Panc1 (cell line): ENCODE results near the gene ASB6. TPM values are rescaled to one million over a fixed set of nuclear protein-coding genes. Genes with fewer than 3 reads are reported as not detected.
A peak's percentile ranks its signal among the peaks of the same experiment; 100 is the strongest.

Source experiments
- ATAC-seq: fragments of 200-7000 bp; cut with Tn5 transposase; 2 replicates; pipeline ENCODE4 v1.9.1; 2020; ENCODE audit warnings: mild to moderate bottlenecking, moderate library complexity
- BruUV-seq: library from RNA; stranded (reverse); fragments of 400-500 nt; replicated peaks from 2 replicates; lab custom pipeline; 2021; lab: Mats Ljungman, UMichigan
- CTCF ChIA-PET: fragments of 300-600 bp; sonication (Branson Sonifier 250); formaldehyde crosslinking; loops from one replicate; lab custom pipeline; 2022; ENCODE audit warnings: antibody characterized with exemption; lab: Charles Lee
- POLR2A ChIA-PET: fragments of 300-600 bp; sonication (Branson Sonifier 250); formaldehyde crosslinking; loops from one replicate; lab custom pipeline; 2022; ENCODE audit warnings: antibody characterized with exemption; lab: Charles Lee
- DNase-seq: peaks from one replicate; pipeline ENCODE4 v3.0.0-alpha.2; 2010; ENCODE audit warnings: low read depth, low spot score
- H3K27ac ChIP-seq: 2 replicates; pipeline ENCODE4 v1.5.1; 2011; ENCODE audit warnings: mild to moderate bottlenecking, low read length, inconsistent platforms
- H3K27me3 ChIP-seq: fragments of 200-500 bp; sonication (Bioruptor generic); 2 replicates; pipeline ENCODE4 v1.6.0; 2014; ENCODE audit warnings: low read length, inconsistent platforms; ENCODE audit not compliant: control insufficient read depth, insufficient read depth
- H3K36me3 ChIP-seq: fragments of 200-500 bp; sonication (Bioruptor generic); 2 replicates; pipeline ENCODE4 v1.5.1; 2014; ENCODE audit warnings: inconsistent platforms, mild to moderate bottlenecking, low read length, moderate library complexity; ENCODE audit not compliant: control insufficient read depth, insufficient read depth
- H3K4me1 ChIP-seq: 2 replicates; pipeline ENCODE4 v1.5.1; 2011; ENCODE audit warnings: inconsistent platforms, mild to moderate bottlenecking, low read length, moderate library complexity; ENCODE audit not compliant: control insufficient read depth, insufficient read depth
- H3K4me3 ChIP-seq, 2 experiments: 2 replicates each; pipeline ENCODE4 v1.5.1; 2011 to 2012; ENCODE audit warnings: low read depth in 2 of 2, low read length in 2 of 2, mild to moderate bottlenecking in 2 of 2, inconsistent platforms in 1 of 2, moderate library complexity in 1 of 2
- H3K9me3 ChIP-seq: fragments of 200-500 bp; sonication (Bioruptor generic); 2 replicates; pipeline ENCODE4 v1.5.1; 2014; ENCODE audit warnings: low read depth, mild to moderate bottlenecking, inconsistent platforms, low read length, moderate library complexity; ENCODE audit not compliant: control insufficient read depth, insufficient read depth
- POLR2AphosphoS5 ChIP-seq: IDR thresholded peaks from 2 replicates; pipeline ENCODE4 v1.6.1; 2012; ENCODE audit warnings: mild to moderate bottlenecking, low read depth, low read length, moderate library complexity
- SIN3A ChIP-seq: IDR thresholded peaks from 2 replicates; pipeline ENCODE4 v1.6.1; 2012; ENCODE audit warnings: low read depth, mild to moderate bottlenecking, low read length, moderate library complexity, borderline replicate concordance; ENCODE audit not compliant: insufficient read depth
- TCF7L2 ChIP-seq: IDR thresholded peaks from 2 replicates; pipeline ENCODE4 v1.6.1; 2011; ENCODE audit warnings: mild to moderate bottlenecking, low read depth, low read length, inconsistent platforms
- in situ Hi-C: cut with HindIII; loops from 2 replicates; pipeline ENCODE4 v1.10.0; 2016; ENCODE audit warnings: low sequenced_read_pairs, low pct_unique_long_range_greater_than_20kb
- intact Hi-C: fragments of 100-400 bp; cut with micrococcal nuclease; formaldehyde crosslinking; loops from one replicate; pipeline ENCODE4 v1.10.0; 2022; ENCODE audit not compliant: unreplicated experiment
- total RNA-seq: library from RNA; stranded (reverse); gene quantifications from one replicate; pipeline ENCODE4 v1.2.1, GENCODE V29; 2021; ENCODE audit not compliant: unreplicated experiment
- TF ChIP-seq, protein P1 (sequence below): fragments of 450-650 bp; IDR thresholded peaks from 2 replicates; pipeline ENCODE4 v1.5.1; 2017; ENCODE audit warnings: mild to moderate bottlenecking
- TF ChIP-seq, protein P2 (sequence below), 2 experiments: IDR thresholded peaks; 2 replicates each; pipeline ENCODE4 v1.6.1; 2011 to 2012; ENCODE audit warnings: low read depth in 2 of 2, control low read depth in 1 of 2, low read length in 1 of 2, mild to moderate bottlenecking in 1 of 2, moderate library complexity in 1 of 2; ENCODE audit not compliant: insufficient read depth in 1 of 2

Gene ASB6
- total RNA-seq, 1 experiment from 2014 or later: 14.3 TPM

DNA sequence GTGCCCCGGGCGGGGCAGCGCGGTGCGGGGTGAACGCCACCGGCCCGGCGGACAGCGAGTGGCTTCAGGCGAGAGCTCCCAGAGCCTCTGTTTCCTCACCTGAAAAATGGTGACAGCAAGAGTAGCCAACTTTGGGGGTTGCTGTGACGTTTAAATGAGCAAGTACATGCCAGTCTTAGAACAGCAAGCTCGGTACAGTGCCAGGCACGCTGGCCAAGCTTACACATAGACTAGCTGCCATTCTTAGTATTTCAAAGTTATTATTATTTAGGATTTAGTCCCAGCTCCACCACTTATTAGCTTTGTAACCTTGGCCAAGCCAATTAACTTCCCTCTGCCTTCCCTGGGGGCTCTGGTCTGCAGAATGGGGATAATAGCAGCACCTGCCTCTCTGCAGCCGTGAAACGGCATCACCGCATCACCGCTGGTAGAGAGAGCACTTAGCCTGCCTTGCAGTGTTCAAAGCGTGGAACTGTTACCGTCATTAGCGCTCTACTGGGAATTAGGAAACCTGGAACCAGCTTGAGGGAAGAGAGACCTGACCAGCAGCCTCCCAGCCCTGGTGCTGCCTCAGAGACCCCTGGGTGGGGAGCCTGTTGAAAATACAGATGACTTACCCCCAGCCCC lies 21.2 kb downstream of the ASB6 start, which contains the start of gene C9orf50:
Gene C9orf50, minus strand, starts transcription at position 433 of the 627 bp plus-strand sequence. CDS start 527 bp downstream, outside the sequence.
- H3K4me1 ChIP-seq: 0 out of 2 replicates have a peak, but pooled peaks cover 4% of the 10 kb centered on the region
- no peaks in the 10 kb centered on the region for H3K36me3 ChIP-seq
- DNase-seq: no peak
- intact Hi-C loops (no loop called here), in situ Hi-C loops (no loop called here)
- no peak for ATAC-seq
- POLR2A ChIA-PET: no interaction called here
- H3K4me3 ChIP-seq: peak within 1 kb of the TSS in 1 of 2 experiments; percentile 27; a peak in 1 of 4 replicates
- no peaks in the 10 kb centered on the region for H3K9me3 ChIP-seq
- TF ChIP-seq TCF7L2: no peak
- TF ChIP-seq, protein P1, sequence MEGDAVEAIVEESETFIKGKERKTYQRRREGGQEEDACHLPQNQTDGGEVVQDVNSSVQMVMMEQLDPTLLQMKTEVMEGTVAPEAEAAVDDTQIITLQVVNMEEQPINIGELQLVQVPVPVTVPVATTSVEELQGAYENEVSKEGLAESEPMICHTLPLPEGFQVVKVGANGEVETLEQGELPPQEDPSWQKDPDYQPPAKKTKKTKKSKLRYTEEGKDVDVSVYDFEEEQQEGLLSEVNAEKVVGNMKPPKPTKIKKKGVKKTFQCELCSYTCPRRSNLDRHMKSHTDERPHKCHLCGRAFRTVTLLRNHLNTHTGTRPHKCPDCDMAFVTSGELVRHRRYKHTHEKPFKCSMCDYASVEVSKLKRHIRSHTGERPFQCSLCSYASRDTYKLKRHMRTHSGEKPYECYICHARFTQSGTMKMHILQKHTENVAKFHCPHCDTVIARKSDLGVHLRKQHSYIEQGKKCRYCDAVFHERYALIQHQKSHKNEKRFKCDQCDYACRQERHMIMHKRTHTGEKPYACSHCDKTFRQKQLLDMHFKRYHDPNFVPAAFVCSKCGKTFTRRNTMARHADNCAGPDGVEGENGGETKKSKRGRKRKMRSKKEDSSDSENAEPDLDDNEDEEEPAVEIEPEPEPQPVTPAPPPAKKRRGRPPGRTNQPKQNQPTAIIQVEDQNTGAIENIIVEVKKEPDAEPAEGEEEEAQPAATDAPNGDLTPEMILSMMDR: no peak
- TF ChIP-seq SIN3A: no peak
- TF ChIP-seq POLR2AphosphoS5: no peak
- TF ChIP-seq, protein P2, sequence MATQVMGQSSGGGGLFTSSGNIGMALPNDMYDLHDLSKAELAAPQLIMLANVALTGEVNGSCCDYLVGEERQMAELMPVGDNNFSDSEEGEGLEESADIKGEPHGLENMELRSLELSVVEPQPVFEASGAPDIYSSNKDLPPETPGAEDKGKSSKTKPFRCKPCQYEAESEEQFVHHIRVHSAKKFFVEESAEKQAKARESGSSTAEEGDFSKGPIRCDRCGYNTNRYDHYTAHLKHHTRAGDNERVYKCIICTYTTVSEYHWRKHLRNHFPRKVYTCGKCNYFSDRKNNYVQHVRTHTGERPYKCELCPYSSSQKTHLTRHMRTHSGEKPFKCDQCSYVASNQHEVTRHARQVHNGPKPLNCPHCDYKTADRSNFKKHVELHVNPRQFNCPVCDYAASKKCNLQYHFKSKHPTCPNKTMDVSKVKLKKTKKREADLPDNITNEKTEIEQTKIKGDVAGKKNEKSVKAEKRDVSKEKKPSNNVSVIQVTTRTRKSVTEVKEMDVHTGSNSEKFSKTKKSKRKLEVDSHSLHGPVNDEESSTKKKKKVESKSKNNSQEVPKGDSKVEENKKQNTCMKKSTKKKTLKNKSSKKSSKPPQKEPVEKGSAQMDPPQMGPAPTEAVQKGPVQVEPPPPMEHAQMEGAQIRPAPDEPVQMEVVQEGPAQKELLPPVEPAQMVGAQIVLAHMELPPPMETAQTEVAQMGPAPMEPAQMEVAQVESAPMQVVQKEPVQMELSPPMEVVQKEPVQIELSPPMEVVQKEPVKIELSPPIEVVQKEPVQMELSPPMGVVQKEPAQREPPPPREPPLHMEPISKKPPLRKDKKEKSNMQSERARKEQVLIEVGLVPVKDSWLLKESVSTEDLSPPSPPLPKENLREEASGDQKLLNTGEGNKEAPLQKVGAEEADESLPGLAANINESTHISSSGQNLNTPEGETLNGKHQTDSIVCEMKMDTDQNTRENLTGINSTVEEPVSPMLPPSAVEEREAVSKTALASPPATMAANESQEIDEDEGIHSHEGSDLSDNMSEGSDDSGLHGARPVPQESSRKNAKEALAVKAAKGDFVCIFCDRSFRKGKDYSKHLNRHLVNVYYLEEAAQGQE (IDR thresholded peaks at IDR 0.05; ENCODE audit: insufficient read depth in 1 of 2, low read depth in 2 of 2, low read length in 1 of 2): no peak
- H3K27ac ChIP-seq: no peak within 1 kb of the TSS
- H3K27me3 ChIP-seq: no peaks in the 10 kb centered on the region
- CTCF ChIA-PET: no interaction called here
- BruUV-seq: no TSS peak

DNA sequence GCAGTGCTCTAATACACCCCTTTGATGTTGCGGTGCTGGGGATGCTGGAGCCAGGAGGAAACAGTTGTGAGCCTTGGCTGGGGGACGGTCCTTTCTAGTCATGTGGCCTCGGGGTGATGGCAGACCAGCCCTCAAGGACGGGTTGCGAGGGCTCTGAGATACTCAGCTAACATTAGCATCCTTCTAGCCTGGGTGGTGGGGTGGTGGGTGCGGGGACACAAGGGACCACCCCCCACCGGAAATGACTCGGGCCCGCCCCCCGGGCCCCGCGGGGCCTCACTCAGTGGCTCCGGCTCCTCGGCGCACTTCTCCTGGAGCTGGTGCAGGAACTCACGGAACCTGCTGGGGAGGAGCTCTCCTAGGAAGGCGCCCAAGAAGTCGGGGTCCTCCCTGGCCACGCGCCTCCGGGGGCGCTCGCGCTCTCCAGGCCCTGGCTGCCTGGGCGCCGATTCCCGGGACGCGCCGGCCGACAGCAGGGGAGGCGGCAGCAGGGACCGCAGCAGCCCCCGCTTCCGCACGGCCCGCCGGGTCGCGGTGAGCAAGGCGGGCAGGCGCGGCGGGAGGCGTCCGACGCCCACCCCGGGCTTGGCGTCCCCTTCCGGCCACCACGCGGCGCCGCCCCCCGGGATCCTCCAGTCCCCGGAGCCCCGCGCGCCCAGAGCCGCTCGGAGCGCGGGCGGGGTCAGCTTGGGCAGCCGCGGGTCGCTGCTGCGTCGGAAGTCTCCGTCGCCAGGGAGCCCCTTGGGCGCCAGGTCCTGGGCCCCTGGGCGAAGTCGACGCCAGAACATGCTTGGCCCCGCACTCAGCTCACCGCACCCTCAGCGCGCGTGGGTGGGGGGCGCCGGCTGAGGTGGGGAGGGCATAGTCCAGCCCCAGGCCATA lies 21.9 kb downstream of the ASB6 start:
- no peaks in the 10 kb centered on the region for H3K9me3 ChIP-seq
- ChIA-PET POLR2A (no interaction called here), CTCF (no interaction called here)
- peak overlapping the region in 1 of 2 experiments; percentile 27; a peak in 1 of 4 replicates for H3K4me3 ChIP-seq
- intact Hi-C loops (loop anchor here (10.0 kb wide), 1 partner anchor 485 kb away; no protein-coding TSS in a partner anchor), in situ Hi-C loops (no loop called here)
- H3K4me1 ChIP-seq: 0 out of 2 replicates have a peak, but pooled peaks cover 4% of the 10 kb centered on the region
- H3K27ac ChIP-seq: no peak overlapping the region
- BruUV-seq: no TSS peak
- ATAC-seq (no peak), DNase-seq (no peak)
- no peaks in the 10 kb centered on the region for H3K36me3 ChIP-seq
- H3K27me3 ChIP-seq: no peaks in the 10 kb centered on the region
- TF ChIP-seq POLR2AphosphoS5 (no peak), TCF7L2 (no peak), SIN3A (no peak)
- TF ChIP-seq, protein P1: no peak
- TF ChIP-seq, protein P2 (IDR thresholded peaks at IDR 0.05; ENCODE audit: insufficient read depth in 1 of 2, low read depth in 2 of 2, low read length in 1 of 2): no peak
